H1 (cell line): Measurements from ENCODE around the gene NASP. TPM values are rescaled to one million over a fixed set of nuclear protein-coding genes. Genes with fewer than 3 reads are reported as not detected.

ENCODE experiments used
- CTCF ChIA-PET: fragments of 300-600 bp; sonication (Branson Sonifier 250); formaldehyde crosslinking; loops from one replicate; lab custom pipeline; 2021; ENCODE audit not compliant: partially characterized antibody; lab: Charles Lee
- POLR2A ChIA-PET: fragments of 300-600 bp; sonication (Branson Sonifier 250); formaldehyde crosslinking; loops from one replicate; lab custom pipeline; 2021; ENCODE audit warnings: inconsistent platforms; ENCODE audit not compliant: partially characterized antibody; lab: Charles Lee
- DNase-seq, 2 experiments: peaks; one replicate each; pipeline versions ENCODE4 v3.0.0 to v3.0.0-alpha.2; 2010 to 2022; ENCODE audit warnings: low spot score in 2 of 2, low read depth in 1 of 2, mixed read lengths in 1 of 2
- FAIRE-seq: peaks from 2 replicates; lab custom pipeline; 2011; peaks lifted over from hg19 to GRCh38; lab: Jason Lieb, UNC
- H2AFZ ChIP-seq: 2 replicates; pipeline ENCODE4 v1.8.1; 2012; ENCODE audit warnings: low read length, inconsistent platforms
- H2AK5ac ChIP-seq: 2 replicates; pipeline ENCODE4 v1.6.1; 2013; ENCODE audit warnings: low read depth, low read length
- H2BK120ac ChIP-seq: replicated peaks from 2 replicates; pipeline ENCODE3; 2013; ENCODE audit warnings: low read depth, low read length, inconsistent platforms
- H2BK12ac ChIP-seq: 2 replicates; pipeline ENCODE4 v1.6.1; 2013; ENCODE audit warnings: low read depth, low read length
- H2BK15ac ChIP-seq: 2 replicates; pipeline ENCODE4 v1.6.1; 2013; ENCODE audit warnings: low read length
- H2BK20ac ChIP-seq: 2 replicates; pipeline ENCODE4 v1.6.1; 2013; ENCODE audit warnings: low read length
- H2BK5ac ChIP-seq: 2 replicates; pipeline ENCODE4 v1.6.1; 2013; ENCODE audit warnings: low read depth, low read length
- H3K14ac ChIP-seq: 2 replicates; pipeline ENCODE4 v1.6.1; 2013; ENCODE audit warnings: inconsistent platforms; ENCODE audit not compliant: insufficient read length
- H3K18ac ChIP-seq: 2 replicates; pipeline ENCODE4 v1.6.1; 2013; ENCODE audit warnings: low read length; ENCODE audit errors: extremely low read depth
- H3K23ac ChIP-seq: 2 replicates; pipeline ENCODE4 v1.6.1; 2013; ENCODE audit warnings: inconsistent platforms; ENCODE audit not compliant: insufficient read length
- H3K23me2 ChIP-seq: 2 replicates; pipeline ENCODE4 v1.6.1; 2013; ENCODE audit warnings: low read depth, low read length
- H3K27ac ChIP-seq: 2 replicates; pipeline ENCODE4 v1.6.1; 2011; ENCODE audit warnings: low read depth, low read length, inconsistent platforms
- H3K27me3 ChIP-seq, 4 experiments: replicated peaks in 1 of 4; 1 replicate in 1 of 4; 2 replicates in 3 of 4; pipeline versions ENCODE4 v1.6.1 to v1.8.1; 2011 to 2013; ENCODE audit warnings: low read length in 3 of 4, mild to moderate bottlenecking in 3 of 4, inconsistent platforms in 2 of 4, mixed read lengths in 2 of 4, moderate library complexity in 1 of 4; ENCODE audit not compliant: control insufficient read depth in 3 of 4, insufficient read depth in 3 of 4; ENCODE audit errors: extremely low read depth in 1 of 4
- H3K36me3 ChIP-seq, 4 experiments: 2 replicates each; pipeline versions ENCODE4 v1.6.1 to v1.8.1; 2011 to 2013; ENCODE audit warnings: mild to moderate bottlenecking in 4 of 4, low read length in 3 of 4, moderate library complexity in 2 of 4, control low read depth in 1 of 4, inconsistent platforms in 1 of 4; ENCODE audit not compliant: insufficient read depth in 4 of 4, control insufficient read depth in 2 of 4
- H3K4ac ChIP-seq: replicated peaks from 2 replicates; pipeline ENCODE3; 2013; ENCODE audit warnings: low read length, low read depth, mixed read lengths, inconsistent platforms; ENCODE audit not compliant: insufficient read length
- H3K4me1 ChIP-seq, 4 experiments: replicated peaks in 1 of 4; 1 replicate in 1 of 4; 2 replicates in 3 of 4; pipeline versions ENCODE4 v1.6.1 to v1.8.1; 2011 to 2013; ENCODE audit warnings: low read length in 3 of 4, inconsistent platforms in 2 of 4, mixed read lengths in 1 of 4; ENCODE audit not compliant: insufficient read depth in 4 of 4, control insufficient read depth in 3 of 4
- H3K4me2 ChIP-seq, 2 experiments: 2 replicates each; pipeline versions ENCODE4 v1.6.1 to v1.8.1; 2011 to 2013; ENCODE audit warnings: low read depth in 2 of 2, low read length in 2 of 2, control low read depth in 1 of 2, inconsistent platforms in 1 of 2, mild to moderate bottlenecking in 1 of 2; ENCODE audit not compliant: insufficient read depth in 1 of 2
- H3K4me3 ChIP-seq, 4 experiments: fragments of 200-600, 300-600 bp in 1 of 4; sonication (generic), shearing (Covaris generic), sonication (Bioruptor Twin) in 1 of 4; 2 replicates each; pipeline versions ENCODE4 v1.5.1 to v1.8.1; 2011 to 2016; ENCODE audit warnings: low read length in 4 of 4, low read depth in 3 of 4, control low read depth in 2 of 4, inconsistent platforms in 2 of 4, mild to moderate bottlenecking in 2 of 4, mixed read lengths in 1 of 4, moderate library complexity in 1 of 4; ENCODE audit not compliant: insufficient read depth in 2 of 4; ENCODE audit errors: extremely low read depth in 1 of 4
- H3K56ac ChIP-seq: replicated peaks from 2 replicates; pipeline ENCODE3; 2013; ENCODE audit warnings: low read depth, mild to moderate bottlenecking, mixed read lengths, low read length, inconsistent platforms; ENCODE audit not compliant: insufficient read length
- H3K79me1 ChIP-seq: 2 replicates; pipeline ENCODE4 v1.6.1; 2013; ENCODE audit warnings: low read depth, low read length, control low read depth
- H3K79me2 ChIP-seq, 2 experiments: 2 replicates each; pipeline versions ENCODE4 v1.6.1 to v1.8.1; 2012 to 2013; ENCODE audit warnings: low read length in 2 of 2, mild to moderate bottlenecking in 2 of 2, inconsistent platforms in 1 of 2; ENCODE audit not compliant: insufficient read depth in 2 of 2, control insufficient read depth in 1 of 2
- H3K9ac ChIP-seq, 4 experiments: replicated peaks in 1 of 4; 1 replicate in 1 of 4; 2 replicates in 3 of 4; pipeline versions ENCODE4 v1.6.1 to v1.8.1; 2011 to 2013; ENCODE audit warnings: low read depth in 3 of 4, low read length in 3 of 4, control low read depth in 2 of 4, mild to moderate bottlenecking in 2 of 4, moderate library complexity in 2 of 4, inconsistent platforms in 1 of 4; ENCODE audit errors: extremely low read depth in 1 of 4
- H3K9me3 ChIP-seq, 2 experiments: 2 replicates each; pipeline versions ENCODE4 v1.6.1 to v1.8.1; 2012 to 2013; ENCODE audit warnings: mild to moderate bottlenecking in 2 of 2, moderate library complexity in 2 of 2, control low read depth in 1 of 2, inconsistent platforms in 1 of 2, low read depth in 1 of 2, low read length in 1 of 2, mixed read lengths in 1 of 2; ENCODE audit not compliant: insufficient read depth in 2 of 2
- H4K20me1 ChIP-seq, 2 experiments: replicated peaks in 1 of 2; 2 replicates each; pipeline versions ENCODE3 to v1.8.1; 2011 to 2013; ENCODE audit warnings: inconsistent platforms in 2 of 2, low read length in 2 of 2, mild to moderate bottlenecking in 1 of 2; ENCODE audit not compliant: insufficient read depth in 2 of 2, control insufficient read depth in 1 of 2
- H4K5ac ChIP-seq: 2 replicates; pipeline ENCODE4 v1.6.1; 2013; ENCODE audit warnings: low read length, low read depth, mixed read lengths, inconsistent platforms; ENCODE audit not compliant: insufficient read length
- H4K8ac ChIP-seq: 2 replicates; pipeline ENCODE4 v1.8.0; 2013; ENCODE audit warnings: mild to moderate bottlenecking, moderate library complexity, low read length, inconsistent platforms; ENCODE audit not compliant: insufficient read depth; ENCODE audit errors: extremely low read depth
- H4K91ac ChIP-seq: replicated peaks from 2 replicates; pipeline ENCODE3; 2013; ENCODE audit warnings: low read length, mixed read lengths, inconsistent platforms; ENCODE audit not compliant: insufficient read length
- ATF2 ChIP-seq: IDR thresholded peaks from 2 replicates; pipeline ENCODE4 v1.6.1; 2012; ENCODE audit warnings: low read length, inconsistent platforms
- BRCA1 ChIP-seq: IDR thresholded peaks from 2 replicates; pipeline ENCODE4 v1.6.1; 2012; ENCODE audit warnings: low read depth, low read length, improper control_type of control experiment
- CBX8 ChIP-seq: fragments of 300-800, 300-1000 bp; sonication (generic); IDR thresholded peaks from 2 replicates; pipeline ENCODE4 v1.7.1; 2016; ENCODE audit warnings: low read depth, low read length, borderline replicate concordance
- CHD1 ChIP-seq: IDR thresholded peaks from 2 replicates; pipeline ENCODE4 v1.6.1; 2012; ENCODE audit warnings: low read depth, low read length, improper control_type of control experiment
- GTF2F1 ChIP-seq: IDR thresholded peaks from 2 replicates; pipeline ENCODE4 v1.6.1; 2012; ENCODE audit warnings: low read depth, low read length, improper control_type of control experiment, borderline replicate concordance
- JUN ChIP-seq: IDR thresholded peaks from 2 replicates; pipeline ENCODE4 v1.6.1; 2011; ENCODE audit warnings: low read depth, mild to moderate bottlenecking, improper control_type of control experiment, low read length
- JUND ChIP-seq: IDR thresholded peaks from 2 replicates; pipeline ENCODE4 v1.6.1; 2011; ENCODE audit warnings: mild to moderate bottlenecking, improper control_type of control experiment, low read length
- NANOG ChIP-seq: IDR thresholded peaks from 2 replicates; pipeline ENCODE4 v1.6.1; 2011; ENCODE audit warnings: low read length, low read depth, mild to moderate bottlenecking, inconsistent platforms; ENCODE audit not compliant: insufficient read depth, poor library complexity, severe bottlenecking
- POLR2A ChIP-seq, 2 experiments: IDR thresholded peaks; 1 replicate in 1 of 2; 2 replicates in 1 of 2; pipeline ENCODE4 v1.6.1; 2011; ENCODE audit warnings: low read depth in 2 of 2, low read length in 2 of 2, mild to moderate bottlenecking in 2 of 2; ENCODE audit errors: control extremely low read depth in 1 of 2
- RXRA ChIP-seq: IDR thresholded peaks from 2 replicates; pipeline ENCODE4 v1.6.1; 2011; ENCODE audit warnings: low read depth, mild to moderate bottlenecking, low read length, moderate library complexity; ENCODE audit not compliant: insufficient read depth
- SIX5 ChIP-seq: IDR thresholded peaks from 2 replicates; pipeline ENCODE4 v1.6.1; 2011; ENCODE audit warnings: mild to moderate bottlenecking, low read depth, low read length
- SP1 ChIP-seq: IDR thresholded peaks from 2 replicates; pipeline ENCODE4 v1.6.1; 2011; ENCODE audit warnings: low read depth, low read length
- SUZ12 ChIP-seq: fragments of 200-600 bp; sonication (generic); IDR thresholded peaks from 2 replicates; pipeline ENCODE4 v1.6.1; 2012; ENCODE audit warnings: mild to moderate bottlenecking, inconsistent platforms, low read length, moderate library complexity, mixed read lengths
- WGBS, 2 experiments: shearing (Covaris generic) in 1 of 2; methylation state at CpG; one replicate each; pipeline versions ENCODE4 v1.1.6 to v1.1.7; 2013 to 2015; ENCODE audit warnings: low lambda C conversion rate in 2 of 2, mixed read lengths in 2 of 2, inconsistent platforms in 1 of 2, low coverage in 1 of 2, missing lambda C conversion rate in 1 of 2; ENCODE audit not compliant: insufficient replicate concordance in 2 of 2, insufficient coverage in 1 of 2, insufficient read length in 1 of 2; ENCODE audit errors: extremely low coverage in 1 of 2, missing lambda C conversion rate in 1 of 2; 5-methylcytosine and 5-hydroxymethylcytosine counted together
- polyA plus RNA-seq, 7 experiments: library from polyadenylated mRNA; depleted of rRNA in 3 of 7; stranded (reverse) in 5 of 7; unstranded in 2 of 7; fragments of >200 nt in 5 of 7; fragments of 200-250 nt in 2 of 7; gene quantifications; 1 replicate in 5 of 7; 2 replicates in 1 of 7; 4 replicates in 1 of 7; pipeline versions ENCODE4 v1.2.1 to v1.2.3, GENCODE V29; 2011 to 2013; ENCODE audit warnings: missing spikeins in 2 of 7, mixed read lengths in 2 of 7
- total RNA-seq: library from RNA; stranded (reverse); fragmentation: NEBNext Ultra II Directional; extraction: Animal tissue kit (Norgen Biotek cat#: 25700); gene quantifications from 2 replicates; pipeline ENCODE4 v1.2.1, GENCODE V29; 2021

Gene NASP
- total and polyA plus RNA-seq, 2 of the 8 experiments (the other 6 are each of a cell fraction or from before 2014, with no cell fraction given), result 263 to 647 TPM

GRCh38 chr1:45563843-45564242, 20.0 kb upstream of the NASP start:
- Histone ChIP-seq H2BK20ac (no peak overlapping the region), H2AFZ (no peak overlapping the region), H4K20me1 (peaks cover 4 to 20% of the 10 kb centered on the region in 2 experiments), H3K9me3 (no peaks in the 10 kb centered on the region), H3K4me1 (no peaks in the 10 kb centered on the region), H2BK5ac (no peak overlapping the region), H3K36me3 (peaks cover 24 to 67% (median 50%) of the 10 kb centered on the region in 4 experiments), H3K14ac (no peak overlapping the region), H3K9ac (no peak overlapping the region), H4K8ac (peak overlapping the region; percentile 77), H3K4me2 (no peak overlapping the region), H2BK15ac (no peak overlapping the region), H4K91ac (no peak overlapping the region), H3K27me3 (no peaks in the 10 kb centered on the region), H3K79me1 (peaks cover 3% of the 10 kb centered on the region; the same call in 1 of the 2 replicates), H3K79me2 (peaks cover 0 to 33% of the 10 kb centered on the region in 2 experiments; a peak in 3 of 4 replicates), H2AK5ac (no peak overlapping the region), H3K23ac (no peak overlapping the region), H3K23me2 (no peaks in the 10 kb centered on the region), H3K4ac (no peak overlapping the region), H3K27ac (no peak overlapping the region), H3K18ac (no peak overlapping the region), H2BK12ac (no peak overlapping the region), H2BK120ac (no peak overlapping the region), H4K5ac (no peak overlapping the region), H3K56ac (no peak overlapping the region), H3K4me3 (no peak overlapping the region)
- ChIA-PET CTCF (interaction anchor here (1.4 to 10.7 kb wide), 2 partner anchors 27 to 54 kb away, joined by 4 to 133 read pairs; no protein-coding TSS in a partner anchor), POLR2A (interaction anchor here (0.7 to 35.7 kb wide), 7 partner anchors 9 to 54 kb away, joined by 3 to 741 read pairs (median 107); partner anchors contain the start of genes AKR1A1, NASP and PRDX1)
- WGBS, 2 experiments, result 100% methylated on average over 2 of the region's 2 CpGs; no CpG with 5 or more reads in 1 of the 2 experiments
- no peak for FAIRE-seq
- no peak for DNase-seq
- TF ChIP-seq GTF2F1 (no peak), CHD1 (no peak), BRCA1 (no peak), ATF2 (no peak), SIX5 (no peak), SP1 (no peak), RXRA (no peak), JUND (no peak), JUN (no peak), CBX8 (no peak), SUZ12 (no peak), POLR2A (IDR thresholded peaks at IDR 0.05; ENCODE audit: control extremely low read depth in 1 of 2, low read depth in 2 of 2, low read length in 2 of 2) (no peak), NANOG (no peak)
